Stimulated activated CD4-positive, alpha-beta T cell treated with anti-CD3 and anti-CD28 coated beads, Interleukin-12 subunit alpha, Interleukin-12 subunit beta, amount 100 ng/mL, for 4 hours (primary cell): ENCODE measurements around the gene PARD3B.

Experiments used
- DNase-seq: peaks from one replicate; pipeline ENCODE4 v3.0.0-alpha.2; 2020

Gene PARD3B

DNA sequence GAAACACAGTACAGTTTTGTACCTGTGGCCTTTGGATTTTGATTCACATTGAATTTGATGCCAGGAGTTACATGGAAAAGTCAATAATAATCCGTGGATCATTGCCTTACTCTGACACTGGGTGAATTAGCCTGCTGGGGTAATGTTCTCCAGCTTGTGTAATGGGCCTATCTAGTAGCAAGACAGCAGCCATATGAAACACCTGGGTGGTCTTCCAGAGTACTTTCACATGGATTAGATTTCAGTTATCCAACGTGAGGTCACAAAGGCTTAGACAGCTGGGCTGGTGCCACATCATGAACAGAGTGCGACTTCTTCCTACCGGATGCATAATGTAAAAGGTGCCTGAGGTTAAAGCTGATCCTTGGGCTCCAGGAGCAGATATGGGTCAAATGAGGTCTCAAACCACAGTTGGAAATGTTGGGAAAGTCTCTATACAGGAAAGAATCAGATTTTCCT lies 486.8 kb downstream of the PARD3B start:
- DNase-seq: no peak

DNA sequence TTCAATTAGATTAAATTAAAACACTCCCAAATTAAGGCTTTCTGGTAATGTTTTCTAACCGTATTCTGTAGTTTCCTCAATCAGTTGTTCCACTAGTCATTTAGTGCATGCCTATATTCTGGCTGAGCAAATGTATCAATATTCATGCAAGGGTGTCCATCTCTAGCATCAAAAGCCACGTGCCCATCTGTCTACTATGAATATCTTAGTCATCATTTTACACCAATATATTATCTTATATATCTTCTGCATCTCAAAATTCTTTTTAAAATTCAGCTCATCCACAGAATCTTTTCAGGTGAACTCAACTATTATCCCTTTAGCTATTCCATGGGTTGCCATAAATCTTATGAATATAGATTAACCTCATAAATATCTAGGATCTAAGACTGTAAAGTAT lies 488.2 kb downstream of the PARD3B start:
- DNase-seq: no peak

DNA sequence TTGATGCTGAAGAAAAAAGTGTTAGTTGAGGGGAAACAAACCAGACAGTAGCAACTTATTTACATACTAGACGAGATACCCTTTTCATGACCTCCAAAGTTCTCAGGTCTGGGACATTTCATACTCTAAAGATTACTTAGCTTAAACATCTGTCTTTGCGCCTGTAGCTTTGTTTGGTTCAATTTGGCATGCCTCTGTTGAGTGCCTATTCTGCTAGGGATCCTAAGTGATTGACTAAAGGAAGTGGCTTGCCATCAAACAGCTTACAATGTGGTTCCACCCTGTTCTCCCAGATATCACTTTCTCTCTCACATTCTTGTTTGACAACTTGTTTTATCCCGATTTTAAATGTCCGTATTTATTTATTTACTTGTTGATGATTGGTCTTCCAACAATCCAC lies 488.8 kb downstream of the PARD3B start:
- no peak for DNase-seq

DNA sequence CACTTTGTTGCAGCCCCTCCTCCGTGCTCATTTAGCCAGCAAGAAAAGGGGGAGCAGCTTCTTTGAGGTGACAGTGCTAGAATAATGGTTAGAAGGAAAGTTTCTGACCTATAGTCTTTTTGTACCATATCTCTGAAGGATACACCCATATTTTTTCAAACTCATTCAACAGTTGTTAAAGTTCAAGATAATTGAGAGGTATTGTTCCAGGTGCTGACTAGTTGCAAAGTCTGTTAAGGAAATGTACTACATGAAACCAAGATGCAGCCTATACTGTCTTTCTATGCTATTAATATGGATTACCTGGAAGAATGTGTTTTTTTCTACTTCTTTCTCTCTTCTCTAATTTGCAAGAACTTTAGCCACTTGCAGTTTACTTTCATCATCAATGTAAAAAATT lies 495.0 kb downstream of the PARD3B start:
- no peak for DNase-seq

DNA sequence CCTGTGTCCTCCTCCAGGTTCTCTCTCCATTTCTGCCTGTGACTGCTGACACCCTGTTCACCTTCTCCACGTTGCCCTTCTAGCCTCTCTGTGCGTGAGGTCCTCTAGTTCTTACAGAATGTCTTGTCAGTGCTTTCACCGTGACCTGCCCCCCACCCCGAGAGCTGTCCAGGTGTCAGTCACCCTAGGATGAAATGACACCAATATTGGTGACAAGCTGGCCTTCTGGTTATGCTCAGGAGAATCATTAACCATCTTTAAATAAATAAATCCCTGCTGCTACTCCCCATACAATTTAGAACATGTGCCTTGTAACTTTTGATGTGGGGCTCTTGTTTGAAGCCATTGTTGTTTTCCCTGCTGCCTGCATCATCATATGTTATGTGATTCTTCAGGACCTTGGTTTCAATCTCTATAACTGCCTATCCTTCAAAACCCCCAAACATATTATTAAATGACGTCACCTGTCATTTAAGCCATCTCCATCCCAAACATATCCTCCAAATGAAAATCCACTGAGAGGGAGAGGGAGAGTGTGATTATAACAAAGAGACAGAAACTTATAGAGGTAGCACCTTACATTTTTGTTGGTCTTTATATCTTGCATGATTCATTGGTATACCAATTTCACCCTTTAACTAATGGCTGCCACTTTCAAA lies 496.3 kb downstream of the PARD3B start:
- DNase-seq: no peak

DNA sequence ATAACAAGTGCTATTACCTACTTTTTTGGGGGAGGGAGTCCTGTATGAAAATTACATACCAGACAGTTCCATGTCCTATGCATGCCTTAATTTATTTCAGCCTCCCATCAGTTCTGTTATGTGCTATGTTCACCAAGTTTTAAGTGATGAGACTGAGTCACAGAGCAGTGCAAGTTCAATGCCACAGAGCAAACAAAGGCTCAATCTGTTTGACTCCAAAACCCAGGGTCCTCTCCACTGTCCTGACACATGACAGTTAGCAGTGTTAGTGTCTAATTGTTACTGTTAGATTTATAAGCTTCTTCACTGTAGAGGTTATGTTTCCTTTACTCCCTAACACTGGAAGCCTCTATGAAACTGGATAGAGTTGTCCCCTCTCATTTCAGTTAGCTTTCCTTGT lies 498.0 kb downstream of the PARD3B start:
- no peak for DNase-seq

DNA sequence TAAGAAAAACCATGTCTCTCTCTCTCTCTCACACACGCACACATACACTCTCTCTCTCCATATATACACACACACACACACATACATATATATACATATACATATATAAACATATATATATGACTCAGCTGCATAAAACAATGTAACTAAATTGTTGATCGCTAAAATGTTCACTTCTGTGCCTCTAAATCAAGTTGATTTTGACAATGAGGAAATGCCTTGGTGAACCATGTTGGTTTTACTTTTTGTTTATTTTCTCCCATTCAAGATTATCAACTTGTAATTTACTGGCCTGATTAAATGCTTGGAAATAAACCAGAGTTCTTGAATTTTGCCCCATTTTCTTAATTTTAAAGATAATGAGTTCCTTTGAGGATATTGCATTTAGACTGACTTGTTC lies 500.4 kb downstream of the PARD3B start:
- DNase-seq: no peak

DNA sequence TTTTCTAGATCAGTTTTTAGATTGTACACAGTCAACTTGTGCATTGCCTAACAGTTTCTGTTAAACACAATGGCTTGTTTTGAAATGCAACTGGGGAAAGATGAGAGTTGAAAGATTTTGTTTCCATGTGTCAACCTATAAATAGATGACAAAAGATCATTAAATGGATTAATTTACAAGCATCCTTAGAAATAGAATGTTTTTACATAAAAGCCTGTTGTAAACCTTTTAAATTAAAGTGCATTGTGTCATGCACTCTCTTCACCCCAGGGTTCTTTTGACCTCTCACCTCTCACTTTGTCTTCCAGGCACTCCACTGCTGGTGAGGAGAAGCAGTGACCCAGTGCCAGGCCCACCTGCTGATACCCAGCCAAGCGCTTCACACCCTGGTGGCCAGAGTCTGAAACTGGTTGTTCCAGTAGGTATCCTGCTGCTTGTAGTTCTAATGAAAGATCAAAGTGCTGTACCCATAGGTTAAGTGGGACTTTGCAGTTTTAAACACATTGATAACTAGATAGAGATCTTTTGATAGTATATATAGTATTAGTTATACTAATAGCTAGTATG lies 502.1 kb downstream of the PARD3B start:
- no peak for DNase-seq

DNA sequence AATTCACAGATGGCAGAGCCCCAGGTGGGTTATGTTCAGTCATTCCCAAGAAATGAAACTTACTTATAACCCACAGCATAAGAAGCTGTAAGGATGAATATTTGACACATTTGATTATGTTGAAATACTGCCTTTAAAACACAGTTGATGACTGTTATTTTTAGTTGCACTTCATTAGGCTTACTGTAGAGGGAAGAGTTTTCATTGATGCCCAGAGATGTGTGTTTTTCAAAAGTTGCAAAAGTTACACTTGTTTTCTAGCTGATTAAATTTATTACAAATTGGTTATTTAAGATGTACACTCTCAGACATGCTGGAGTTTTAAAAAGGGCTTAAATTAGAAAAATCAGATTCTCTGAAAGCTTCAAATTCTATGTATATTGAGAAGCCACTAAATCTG lies 506.1 kb downstream of the PARD3B start:
- DNase-seq: no peak

DNA sequence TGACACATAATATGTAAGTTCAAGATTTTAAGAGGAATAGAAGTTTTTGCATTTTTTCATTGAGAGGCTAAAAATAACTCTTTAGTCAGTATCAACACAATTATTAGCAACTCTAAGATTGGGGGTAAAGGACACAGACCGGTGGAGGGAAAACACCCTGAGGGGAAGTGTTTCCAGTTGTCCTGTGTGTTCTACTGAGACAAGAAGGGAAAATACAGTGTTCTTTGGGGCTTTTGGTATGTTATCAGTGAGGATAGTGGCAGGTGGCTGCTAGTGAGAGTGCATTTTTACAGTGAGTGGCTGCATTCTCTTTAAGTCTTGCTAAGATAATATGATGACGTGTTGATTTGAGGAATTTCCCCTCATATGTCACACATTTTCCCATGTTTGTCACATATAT lies 507.5 kb downstream of the PARD3B start:
- no peak for DNase-seq

DNA sequence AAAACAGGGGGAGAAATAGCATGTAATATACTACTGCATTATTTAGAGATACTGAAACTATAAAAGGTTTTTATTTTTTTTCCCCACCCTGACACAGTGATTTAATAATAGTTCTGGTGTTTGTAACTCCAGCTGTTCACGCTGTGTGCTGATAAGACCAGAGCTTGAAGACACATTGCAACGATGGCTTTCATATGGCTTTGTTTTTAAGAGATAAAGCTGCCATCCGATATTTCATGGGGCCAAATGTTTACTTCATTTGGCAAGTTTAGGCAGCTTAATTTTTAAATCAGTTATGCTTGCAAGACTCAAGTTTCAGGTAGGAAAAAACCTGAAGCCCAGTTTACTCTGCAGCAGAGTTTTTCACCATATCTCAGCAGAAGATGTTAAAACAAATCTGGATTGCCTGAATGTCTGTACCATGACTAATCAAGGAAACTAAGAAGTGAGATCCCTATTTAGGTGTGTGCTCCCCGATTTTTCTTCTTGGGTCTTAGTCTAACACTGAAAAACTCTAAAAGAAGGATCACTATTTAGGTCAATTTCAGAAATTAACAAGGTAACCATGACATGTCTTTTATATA lies 508.6 kb downstream of the PARD3B start:
- DNase-seq: no peak

DNA sequence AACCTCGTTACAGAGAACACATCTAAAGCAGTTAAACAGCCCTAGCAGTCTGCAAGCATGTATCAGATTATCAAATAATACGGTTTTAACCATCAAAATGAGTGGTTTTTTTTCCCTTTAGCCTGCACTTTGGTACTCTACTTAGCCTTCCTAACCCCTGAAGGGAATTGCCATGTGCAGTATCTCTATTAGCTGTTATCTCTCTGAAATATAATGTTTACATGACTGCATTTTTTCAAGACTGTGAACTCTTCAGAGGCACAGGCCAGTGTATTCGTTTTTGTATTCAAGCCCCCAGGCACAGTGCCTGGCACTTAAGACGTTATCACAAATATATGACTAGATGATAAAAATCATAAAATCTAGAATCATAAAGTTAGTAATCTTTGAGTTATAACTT lies 509.5 kb downstream of the PARD3B start:
- no peak for DNase-seq

DNA sequence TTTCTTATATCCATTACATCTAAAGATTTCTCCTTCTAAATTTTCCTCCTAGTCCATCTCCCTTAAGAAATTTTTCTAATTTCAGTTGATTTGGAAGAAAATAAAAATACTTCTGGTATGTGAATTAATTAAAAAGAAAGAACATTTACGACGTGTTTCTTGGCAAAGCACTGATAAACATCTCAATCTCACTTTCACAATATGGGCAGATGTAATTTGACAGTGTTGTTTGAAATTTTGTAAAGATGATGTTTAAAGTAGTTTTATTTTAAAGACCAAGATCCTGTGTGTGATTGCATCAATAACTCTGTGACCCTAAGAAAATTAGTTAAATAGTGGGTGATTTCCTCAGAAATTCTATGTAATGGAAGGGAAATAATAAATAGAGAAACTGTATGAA lies 510.0 kb downstream of the PARD3B start:
- no peak for DNase-seq

DNA sequence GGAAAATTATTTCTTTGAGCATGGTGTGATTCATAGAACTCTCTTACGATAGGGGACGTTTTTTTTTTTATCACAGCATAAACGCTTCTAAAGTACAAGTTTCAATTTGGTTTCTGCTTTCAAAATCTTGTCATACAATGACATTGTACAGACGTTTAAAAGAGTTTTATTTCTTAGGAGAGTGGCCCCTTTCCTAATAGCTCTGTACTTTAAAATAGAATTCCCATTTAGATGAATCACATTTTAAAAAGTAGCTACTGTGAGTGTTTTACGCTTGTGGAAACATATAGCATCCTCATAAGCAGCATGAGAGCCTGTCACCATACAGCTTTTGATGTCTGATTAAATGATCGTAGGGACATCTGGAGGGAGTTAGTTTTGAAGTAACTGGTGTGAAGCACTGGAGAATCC lies 510.9 kb downstream of the PARD3B start:
- no peak for DNase-seq

DNA sequence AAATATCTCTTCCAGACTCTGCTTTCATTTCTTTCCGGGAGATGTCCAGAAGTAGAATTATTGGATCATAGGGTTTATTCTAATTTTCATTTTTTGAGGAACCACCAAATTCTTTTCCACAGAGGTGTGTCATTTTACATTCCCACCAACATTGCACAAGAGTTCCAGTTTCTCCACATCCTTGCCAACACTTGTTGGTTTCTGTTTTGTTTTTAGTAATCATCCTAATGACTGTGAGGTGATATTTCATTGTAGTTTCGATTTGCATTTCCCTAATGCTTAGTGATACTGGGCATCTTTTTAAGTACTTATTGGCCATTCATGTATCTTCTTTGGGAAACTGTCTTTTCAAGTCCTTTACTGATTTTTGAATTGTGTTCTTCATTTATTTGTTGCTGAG lies 513.1 kb downstream of the PARD3B start:
- no peak for DNase-seq

DNA sequence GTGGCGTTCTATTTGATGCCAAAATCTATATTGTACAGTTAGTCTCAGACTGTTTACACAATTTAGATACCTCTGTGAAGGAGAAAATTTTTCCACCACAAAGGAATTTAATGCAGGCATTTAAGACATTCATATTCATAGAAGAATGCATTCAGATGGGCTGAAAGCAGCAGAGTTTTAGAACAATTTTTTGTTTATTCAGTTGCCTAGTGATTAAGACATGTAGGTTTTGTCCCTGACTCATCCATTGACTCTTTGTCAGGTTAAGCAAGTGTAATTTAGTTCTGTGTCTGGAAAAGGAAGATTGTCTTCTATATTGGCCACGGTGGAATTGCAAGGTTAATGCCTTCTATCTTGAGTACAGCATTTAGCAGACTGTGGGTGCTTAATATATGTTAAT lies 515.0 kb downstream of the PARD3B start:
- DNase-seq: no peak

DNA sequence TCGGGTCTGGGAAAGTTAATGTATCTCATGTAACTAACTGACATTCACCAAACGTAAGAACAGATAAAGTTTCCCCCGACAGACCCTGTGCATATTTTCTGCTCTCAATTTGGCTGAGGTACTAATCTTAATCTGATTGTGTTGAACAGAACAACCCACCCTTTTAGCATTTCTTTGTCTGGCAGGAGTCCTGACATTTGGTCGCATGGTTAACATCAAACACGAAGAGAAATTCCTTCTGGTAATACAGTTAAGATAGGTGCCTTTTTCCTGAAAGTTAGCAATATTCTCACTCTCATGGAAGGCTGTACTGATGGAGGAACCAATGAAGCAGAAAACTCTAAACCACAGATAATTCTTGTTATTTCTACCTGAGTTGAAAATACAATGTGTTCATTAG lies 520.8 kb downstream of the PARD3B start:
- DNase-seq: no peak

DNA sequence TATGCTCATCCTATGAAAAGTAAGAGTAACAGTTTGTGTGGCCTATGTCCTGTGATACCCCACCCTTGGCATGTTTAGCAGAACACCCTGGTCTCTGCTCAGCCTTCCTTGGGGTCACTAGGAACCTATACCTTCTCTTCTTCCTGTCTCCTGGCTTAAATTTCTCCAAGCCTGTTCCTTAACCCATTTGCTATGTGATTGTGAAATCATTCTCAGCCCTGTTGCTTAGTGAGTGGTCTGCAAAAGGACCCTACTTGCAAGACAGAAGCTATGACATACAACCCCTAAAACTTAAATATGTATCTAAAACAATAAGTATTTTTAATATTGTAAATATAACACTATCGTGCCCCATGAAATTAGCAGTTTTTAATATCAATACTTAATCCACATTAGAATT lies 524.7 kb downstream of the PARD3B start:
- no peak for DNase-seq

DNA sequence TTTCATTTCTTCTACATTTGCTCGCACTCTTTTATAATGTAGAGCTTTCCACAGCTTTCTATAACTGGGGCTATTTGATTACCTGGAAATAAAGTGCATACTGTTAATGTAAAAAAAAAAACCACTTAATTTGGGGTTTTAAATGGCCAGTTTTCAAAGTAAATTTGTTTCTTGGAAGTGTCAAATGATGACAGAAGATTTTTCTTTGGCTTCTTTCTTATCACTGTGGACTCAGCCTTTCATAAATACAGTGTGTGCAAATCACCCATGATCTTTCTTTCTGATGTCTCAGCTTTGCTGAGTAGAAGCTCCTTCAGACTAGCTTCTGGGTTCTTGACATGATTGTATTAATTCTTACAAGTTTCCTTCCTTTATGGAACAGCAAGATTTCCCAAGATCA lies 525.6 kb downstream of the PARD3B start:
- DNase-seq: no peak

DNA sequence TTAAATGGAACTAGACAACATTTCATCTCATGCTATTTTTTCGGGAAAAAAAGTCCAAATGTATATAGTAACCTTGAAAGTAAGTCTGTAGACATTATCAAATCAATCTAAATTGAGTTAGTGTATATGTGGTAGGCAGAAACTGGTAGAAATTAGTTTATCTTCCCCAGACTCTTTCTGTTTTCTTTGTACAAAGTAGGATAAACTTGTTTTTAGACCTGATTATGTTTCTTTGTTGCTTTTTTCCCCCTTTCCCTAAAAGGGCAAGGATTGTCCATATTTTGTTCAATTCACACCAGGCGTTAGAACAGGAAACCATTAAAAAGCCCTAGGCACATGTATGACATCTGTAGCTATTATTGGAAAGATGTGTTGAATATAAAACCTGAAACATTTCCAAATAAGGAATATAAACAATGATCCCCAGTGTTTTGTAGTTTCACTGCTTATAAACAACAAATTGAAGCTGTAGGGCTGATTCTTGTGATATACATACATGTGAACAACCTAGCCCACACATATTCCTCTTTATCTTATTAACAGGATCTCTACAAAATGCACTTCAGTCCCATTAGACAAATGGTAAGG lies 528.3 kb downstream of the PARD3B start:
- DNase-seq: no peak

DNA sequence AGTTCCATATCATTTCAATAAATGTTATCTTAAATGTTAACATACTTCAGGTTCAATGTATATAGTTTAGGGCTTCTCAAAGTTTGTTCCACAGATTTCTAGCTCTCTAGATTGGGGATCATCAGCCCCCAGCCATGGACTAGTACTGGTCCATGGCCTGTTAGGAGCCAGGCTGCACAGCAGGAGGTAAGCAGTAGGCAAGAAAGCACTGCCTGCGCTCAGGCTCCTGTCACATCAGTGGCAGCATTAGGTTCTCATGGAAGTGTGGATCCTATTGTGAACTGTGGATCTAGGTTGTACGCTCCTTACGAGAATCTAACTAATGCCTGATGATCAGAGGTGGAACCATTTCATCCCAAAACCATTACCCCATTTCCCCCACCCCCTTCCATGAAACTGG lies 531.1 kb downstream of the PARD3B start:
- no peak for DNase-seq

DNA sequence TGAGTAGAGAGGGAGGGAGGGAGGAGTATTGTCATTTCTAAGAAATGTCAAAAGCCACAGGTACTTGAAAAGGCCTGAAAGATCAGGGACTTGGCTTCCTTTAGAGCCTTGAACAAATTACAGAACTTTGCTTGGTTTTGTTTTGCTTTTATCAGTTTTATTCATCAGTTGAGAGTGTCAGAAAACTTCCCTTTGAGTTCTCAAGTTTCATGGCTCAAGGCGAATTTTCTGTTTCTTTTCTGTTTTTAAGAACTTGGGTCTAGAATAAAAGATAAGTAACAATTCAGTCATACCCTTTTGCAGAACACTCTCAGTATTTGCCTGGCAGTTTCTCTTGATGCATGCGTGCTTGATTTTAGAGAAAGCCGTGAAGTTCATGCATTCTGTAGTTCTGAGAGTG lies 531.9 kb downstream of the PARD3B start:
- DNase-seq: no peak

DNA sequence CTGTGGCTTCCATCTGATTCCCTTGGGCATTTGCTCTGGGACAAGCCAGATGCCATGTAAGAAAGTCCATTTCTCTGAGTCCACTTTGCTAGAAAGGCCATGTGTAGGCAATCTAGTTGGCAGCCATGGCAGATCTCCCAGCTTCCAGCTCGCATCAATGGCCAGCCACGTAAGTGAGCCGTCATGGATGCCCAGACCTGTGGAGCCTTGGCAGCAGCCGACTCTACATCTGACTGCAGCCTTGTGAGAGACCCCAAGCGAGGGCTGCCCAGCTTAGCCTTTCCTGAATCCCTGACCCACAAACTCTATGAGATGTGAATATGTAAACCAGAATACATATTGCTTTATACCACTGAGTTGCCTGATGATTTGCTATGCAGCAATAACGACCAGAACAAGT lies 533.5 kb downstream of the PARD3B start:
- DNase-seq: no peak

DNA sequence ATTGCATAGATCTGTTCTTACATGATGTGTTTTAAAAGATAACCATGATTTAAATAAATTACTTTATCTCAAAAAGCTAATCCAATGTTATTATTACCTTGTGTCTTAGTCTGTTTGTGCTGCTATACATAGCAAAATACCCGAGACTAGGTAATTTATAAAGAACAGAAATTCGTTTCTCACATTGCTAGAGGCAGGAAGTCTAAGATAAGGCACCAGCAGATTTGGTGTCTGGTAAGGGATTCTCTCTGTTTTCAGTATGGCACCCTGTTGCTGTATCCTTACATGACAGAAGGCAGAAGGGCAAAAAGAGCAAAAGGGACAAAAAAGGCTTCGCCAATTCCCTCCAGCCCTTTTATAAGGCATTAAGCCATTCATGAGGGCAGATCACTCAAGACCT lies 533.9 kb downstream of the PARD3B start:
- DNase-seq: no peak

DNA sequence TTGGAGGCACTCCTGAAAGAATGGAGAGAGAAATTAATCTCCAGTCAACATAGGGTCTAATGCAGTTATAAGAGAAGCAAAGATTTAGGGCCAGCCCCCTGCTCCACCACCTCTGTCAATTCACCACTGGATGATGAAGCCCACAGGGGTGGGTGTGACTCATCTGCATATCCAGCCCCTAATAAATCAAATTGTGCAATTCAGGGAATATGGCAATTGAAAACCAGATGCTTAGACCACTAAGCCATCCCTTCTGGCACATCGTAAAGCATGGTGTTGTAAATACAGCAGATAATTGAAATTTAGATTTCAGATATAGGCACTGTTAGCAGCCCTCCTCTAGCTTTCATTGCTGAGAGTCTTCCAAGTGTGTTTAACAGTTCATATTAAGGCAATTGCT lies 541.4 kb downstream of the PARD3B start:
- DNase-seq: no peak
